Gastrocnemius medialis (tissue), 4 donors: ENCODE measurements around the gene RPRD1B.

ENCODE experiments used
- POLR2A ChIP-seq, 2 donors: fragments of 450-650 bp; IDR thresholded peaks; one replicate each; pipeline ENCODE4 v1.6.1; 2017; ENCODE audit warnings: antibody characterized with exemption in 2 of 2, mild to moderate bottlenecking in 2 of 2, moderate library complexity in 2 of 2
- TF ChIP-seq, protein P1 (sequence below), 5 experiments: fragments of 450-650 bp in 3 of 5; fragments of 200-600 bp in 2 of 5; sonication (generic) in 2 of 5; IDR thresholded peaks in 4 of 5; conservative IDR thresholded peaks in 1 of 5; 1 replicate in 4 of 5; 2 replicates in 1 of 5; pipeline ENCODE4 v1.5.1; 2016 to 2019; ENCODE audit warnings: antibody characterized with exemption in 5 of 5, mild to moderate bottlenecking in 3 of 5, moderate library complexity in 3 of 5

DNA sequence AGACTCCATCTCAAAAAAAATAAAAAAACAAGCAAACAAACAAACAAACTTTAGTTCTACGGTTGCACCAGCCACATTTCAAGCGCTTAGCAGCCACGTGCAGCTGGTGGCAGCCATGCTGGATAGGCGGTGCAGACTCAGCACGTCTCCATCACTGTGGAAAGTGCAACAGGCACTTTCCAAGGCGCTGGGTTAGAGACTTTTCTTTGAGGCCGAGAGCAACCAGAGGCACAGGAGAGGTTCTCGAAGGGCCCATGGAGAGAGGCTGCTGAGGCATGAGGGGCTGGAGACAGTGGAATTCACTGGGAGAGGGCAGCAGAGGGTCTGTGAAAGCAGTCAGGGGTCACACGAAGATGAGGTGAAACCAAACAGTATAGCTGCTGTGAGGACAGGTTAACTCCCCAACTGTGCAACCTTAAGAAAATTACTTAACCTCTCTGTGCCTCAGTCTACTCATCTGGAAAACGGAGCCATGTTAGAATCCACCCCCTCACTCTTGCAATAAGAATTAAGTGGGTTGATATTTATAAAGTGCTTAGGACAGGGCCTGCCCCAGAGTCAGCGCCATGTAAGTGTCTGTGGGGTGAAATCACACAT, 104.0 kb downstream of the RPRD1B start:
- TF ChIP-seq POLR2A (IDR thresholded peaks at IDR 0.05) = no peak
- TF ChIP-seq, protein P1, sequence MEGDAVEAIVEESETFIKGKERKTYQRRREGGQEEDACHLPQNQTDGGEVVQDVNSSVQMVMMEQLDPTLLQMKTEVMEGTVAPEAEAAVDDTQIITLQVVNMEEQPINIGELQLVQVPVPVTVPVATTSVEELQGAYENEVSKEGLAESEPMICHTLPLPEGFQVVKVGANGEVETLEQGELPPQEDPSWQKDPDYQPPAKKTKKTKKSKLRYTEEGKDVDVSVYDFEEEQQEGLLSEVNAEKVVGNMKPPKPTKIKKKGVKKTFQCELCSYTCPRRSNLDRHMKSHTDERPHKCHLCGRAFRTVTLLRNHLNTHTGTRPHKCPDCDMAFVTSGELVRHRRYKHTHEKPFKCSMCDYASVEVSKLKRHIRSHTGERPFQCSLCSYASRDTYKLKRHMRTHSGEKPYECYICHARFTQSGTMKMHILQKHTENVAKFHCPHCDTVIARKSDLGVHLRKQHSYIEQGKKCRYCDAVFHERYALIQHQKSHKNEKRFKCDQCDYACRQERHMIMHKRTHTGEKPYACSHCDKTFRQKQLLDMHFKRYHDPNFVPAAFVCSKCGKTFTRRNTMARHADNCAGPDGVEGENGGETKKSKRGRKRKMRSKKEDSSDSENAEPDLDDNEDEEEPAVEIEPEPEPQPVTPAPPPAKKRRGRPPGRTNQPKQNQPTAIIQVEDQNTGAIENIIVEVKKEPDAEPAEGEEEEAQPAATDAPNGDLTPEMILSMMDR (IDR thresholded peaks at IDR 0.05 in 4 of 5, conservative IDR thresholded peaks at IDR 0.05 in 1 of 5) = no peak
